ENCODE results near the gene CRACR2B. TPM values are rescaled to one million over a fixed set of nuclear protein-coding genes. Genes with fewer than 3 reads are reported as not detected.
A peak's percentile ranks its signal among the peaks of the same experiment; 100 is the strongest.

CRACR2B gene
- total and polyA plus RNA-seq, 2 of the 13 experiments (the other 11 are each of a cell fraction or from before 2014, with no cell fraction given): 14.9 to 21.0 TPM

DNA sequence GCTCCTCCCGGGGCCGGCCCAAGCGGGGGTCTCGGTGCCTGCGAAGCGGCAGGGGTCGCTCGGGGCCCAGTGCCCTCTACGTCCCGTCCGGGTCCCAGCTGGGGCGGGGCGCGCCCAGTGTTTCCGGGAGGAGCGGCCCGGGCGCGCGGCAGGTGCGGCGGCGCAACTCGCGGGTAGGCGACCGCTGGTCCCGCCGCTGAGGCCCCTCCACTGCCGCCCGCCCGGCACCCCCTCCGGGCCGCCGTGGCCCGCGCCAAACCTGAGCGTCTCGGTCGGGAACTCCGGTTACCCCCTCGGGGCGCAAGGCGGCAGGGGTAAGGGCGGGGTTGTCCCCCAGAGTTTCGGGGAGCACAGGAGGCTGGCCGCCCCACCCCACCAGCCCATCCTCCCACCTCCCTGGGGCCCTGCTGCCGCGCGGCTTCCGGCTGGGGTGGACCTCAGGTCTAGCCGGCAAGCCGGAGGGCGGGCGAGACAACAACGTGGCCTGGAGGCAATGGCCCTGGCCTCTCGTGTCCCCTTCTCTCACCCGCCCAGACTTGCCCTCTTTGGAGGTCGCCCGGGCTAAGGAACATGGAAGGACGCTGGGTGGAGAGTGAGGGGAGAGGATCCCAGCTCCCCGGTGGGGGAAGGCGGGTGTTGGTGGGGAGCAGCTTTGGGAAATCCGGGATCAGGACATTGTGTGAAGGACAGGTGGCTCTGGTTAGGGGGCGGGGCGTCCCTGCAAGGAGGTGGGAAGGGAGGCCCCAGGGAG, 398 bp upstream of the CRACR2B start (continued):
- TF ChIP-seq GABPA (IDR thresholded peaks at IDR 0.05; ENCODE audit: low read depth, low read length) (no peak), GABPA (CRISPR knock-in tag; IDR thresholded peaks at IDR 0.05; ENCODE audit: low read depth) (peak; percentile 71), ZNF607 (CRISPR knock-in tag; IDR thresholded peaks at IDR 0.05; ENCODE audit: borderline replicate concordance) (peak; percentile 65; the same call in 1 of the 2 replicates), ZNF329 (CRISPR knock-in tag; IDR thresholded peaks at IDR 0.05; ENCODE audit: low read depth) (no peak; the same call in 1 of the 2 replicates), POLR2G (IDR thresholded peaks at IDR 0.05; ENCODE audit: low read depth, low read length) (peak; percentile 75), NR1H2 (CRISPR knock-in tag; IDR thresholded peaks at IDR 0.05; ENCODE audit: borderline replicate concordance, low read depth) (no peak), MED13 (CRISPR knock-in tag; IDR thresholded peaks at IDR 0.05) (0 out of 2 replicates have a peak, but pooled peaks have one; percentile 59), ERF (CRISPR knock-in tag; IDR thresholded peaks at IDR 0.05) (peak; percentile 23), SAFB2 (CRISPR knock-in tag; IDR thresholded peaks at IDR 0.05; ENCODE audit: borderline replicate concordance, low read depth) (peak; percentile 78; the same call in 1 of the 2 replicates), STAT5B (CRISPR knock-in tag; IDR thresholded peaks at IDR 0.05) (no peak), ZMAT3 (CRISPR knock-in tag; conservative IDR thresholded peaks at IDR 0.05) (0 out of 2 replicates have a peak, but pooled peaks have one; percentile 63), ETV5 (CRISPR knock-in tag; IDR thresholded peaks at IDR 0.05; ENCODE audit: borderline replicate concordance) (peak; percentile 91), ZNF34 (CRISPR knock-in tag; IDR thresholded peaks at IDR 0.05; ENCODE audit: borderline replicate concordance) (peak; percentile 64; the same call in 1 of the 2 replicates), ZNF782 (CRISPR knock-in tag; IDR thresholded peaks at IDR 0.05; ENCODE audit: borderline replicate concordance) (0 out of 2 replicates have a peak, but pooled peaks have one; percentile 15), ARNTL (CRISPR knock-in tag; IDR thresholded peaks at IDR 0.05) (0 out of 2 replicates have a peak, but pooled peaks have one; percentile 59), SOX6 (IDR thresholded peaks at IDR 0.05) (no peak), SOX6 (CRISPR knock-in tag; IDR thresholded peaks at IDR 0.05) (no peak; the same call in 1 of the 2 replicates), TARDBP (CRISPR knock-in tag; IDR thresholded peaks at IDR 0.05) (0 out of 2 replicates have a peak, but pooled peaks have one; percentile 26), POLR2A (IDR thresholded peaks at IDR 0.05; ENCODE audit: insufficient read depth in 1 of 2, low read depth in 2 of 2, low read length in 2 of 2) (no peak), PHF8 (CRISPR knock-in tag; IDR thresholded peaks at IDR 0.05) (peak; percentile 82)
- TF ChIP-seq, protein P1, sequence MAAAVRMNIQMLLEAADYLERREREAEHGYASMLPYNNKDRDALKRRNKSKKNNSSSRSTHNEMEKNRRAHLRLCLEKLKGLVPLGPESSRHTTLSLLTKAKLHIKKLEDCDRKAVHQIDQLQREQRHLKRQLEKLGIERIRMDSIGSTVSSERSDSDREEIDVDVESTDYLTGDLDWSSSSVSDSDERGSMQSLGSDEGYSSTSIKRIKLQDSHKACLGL (CRISPR knock-in tag; IDR thresholded peaks at IDR 0.05): peak; percentile 88
- TF ChIP-seq, protein P2, sequence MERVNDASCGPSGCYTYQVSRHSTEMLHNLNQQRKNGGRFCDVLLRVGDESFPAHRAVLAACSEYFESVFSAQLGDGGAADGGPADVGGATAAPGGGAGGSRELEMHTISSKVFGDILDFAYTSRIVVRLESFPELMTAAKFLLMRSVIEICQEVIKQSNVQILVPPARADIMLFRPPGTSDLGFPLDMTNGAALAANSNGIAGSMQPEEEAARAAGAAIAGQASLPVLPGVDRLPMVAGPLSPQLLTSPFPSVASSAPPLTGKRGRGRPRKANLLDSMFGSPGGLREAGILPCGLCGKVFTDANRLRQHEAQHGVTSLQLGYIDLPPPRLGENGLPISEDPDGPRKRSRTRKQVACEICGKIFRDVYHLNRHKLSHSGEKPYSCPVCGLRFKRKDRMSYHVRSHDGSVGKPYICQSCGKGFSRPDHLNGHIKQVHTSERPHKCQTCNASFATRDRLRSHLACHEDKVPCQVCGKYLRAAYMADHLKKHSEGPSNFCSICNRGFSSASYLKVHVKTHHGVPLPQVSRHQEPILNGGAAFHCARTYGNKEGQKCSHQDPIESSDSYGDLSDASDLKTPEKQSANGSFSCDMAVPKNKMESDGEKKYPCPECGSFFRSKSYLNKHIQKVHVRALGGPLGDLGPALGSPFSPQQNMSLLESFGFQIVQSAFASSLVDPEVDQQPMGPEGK (CRISPR knock-in tag; IDR thresholded peaks at IDR 0.05): peak; percentile 75
- TF ChIP-seq, protein P3, sequence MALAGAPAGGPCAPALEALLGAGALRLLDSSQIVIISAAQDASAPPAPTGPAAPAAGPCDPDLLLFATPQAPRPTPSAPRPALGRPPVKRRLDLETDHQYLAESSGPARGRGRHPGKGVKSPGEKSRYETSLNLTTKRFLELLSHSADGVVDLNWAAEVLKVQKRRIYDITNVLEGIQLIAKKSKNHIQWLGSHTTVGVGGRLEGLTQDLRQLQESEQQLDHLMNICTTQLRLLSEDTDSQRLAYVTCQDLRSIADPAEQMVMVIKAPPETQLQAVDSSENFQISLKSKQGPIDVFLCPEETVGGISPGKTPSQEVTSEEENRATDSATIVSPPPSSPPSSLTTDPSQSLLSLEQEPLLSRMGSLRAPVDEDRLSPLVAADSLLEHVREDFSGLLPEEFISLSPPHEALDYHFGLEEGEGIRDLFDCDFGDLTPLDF (CRISPR knock-in tag; IDR thresholded peaks at IDR 0.05): no peak; the same call in 1 of the 2 replicates
- TF ChIP-seq, protein P4, sequence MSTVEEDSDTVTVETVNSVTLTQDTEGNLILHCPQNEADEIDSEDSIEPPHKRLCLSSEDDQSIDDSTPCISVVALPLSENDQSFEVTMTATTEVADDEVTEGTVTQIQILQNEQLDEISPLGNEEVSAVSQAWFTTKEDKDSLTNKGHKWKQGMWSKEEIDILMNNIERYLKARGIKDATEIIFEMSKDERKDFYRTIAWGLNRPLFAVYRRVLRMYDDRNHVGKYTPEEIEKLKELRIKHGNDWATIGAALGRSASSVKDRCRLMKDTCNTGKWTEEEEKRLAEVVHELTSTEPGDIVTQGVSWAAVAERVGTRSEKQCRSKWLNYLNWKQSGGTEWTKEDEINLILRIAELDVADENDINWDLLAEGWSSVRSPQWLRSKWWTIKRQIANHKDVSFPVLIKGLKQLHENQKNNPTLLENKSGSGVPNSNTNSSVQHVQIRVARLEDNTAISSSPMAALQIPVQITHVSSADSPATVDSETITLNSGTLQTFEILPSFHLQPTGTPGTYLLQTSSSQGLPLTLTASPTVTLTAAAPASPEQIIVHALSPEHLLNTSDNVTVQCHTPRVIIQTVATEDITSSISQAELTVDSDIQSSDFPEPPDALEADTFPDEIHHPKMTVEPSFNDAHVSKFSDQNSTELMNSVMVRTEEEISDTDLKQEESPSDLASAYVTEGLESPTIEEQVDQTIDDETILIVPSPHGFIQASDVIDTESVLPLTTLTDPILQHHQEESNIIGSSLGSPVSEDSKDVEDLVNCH (CRISPR knock-in tag; IDR thresholded peaks at IDR 0.05): no peak

Data from HepG2 (cell line).